ENCODE measurements around the gene WBP2. TPM values are rescaled to one million over a fixed set of nuclear protein-coding genes. Genes with fewer than 3 reads are reported as not detected.

The WBP2 gene
- polyA plus RNA-seq, 1 donor from 2014 or later: 21.7 TPM

GRCh38 chr17:75850928-75851692 lies 4.0 kb downstream of the WBP2 start:
- H3K27me3 ChIP-seq (ENCODE audit: insufficient read depth, low read depth, low read length): no peaks in the 10 kb centered on the region
- no peaks in the 10 kb centered on the region for H3K9me3 ChIP-seq (ENCODE audit: low read length)
- no peaks in the 10 kb centered on the region for H3K36me3 ChIP-seq (ENCODE audit: insufficient read depth, low read length)
- H3K9ac ChIP-seq (ENCODE audit: low read length): no peak overlapping the region
- no peak overlapping the region for H3K4me2 ChIP-seq (ENCODE audit: low read length)
- H2AFZ ChIP-seq (ENCODE audit: low read depth, low read length): no peak overlapping the region
- peaks cover 10% of the 10 kb centered on the region for H3K79me2 ChIP-seq (replicated peaks; ENCODE audit: insufficient read depth, low read length)
- TF ChIP-seq SMC3 (conservative IDR thresholded peaks at IDR 0.05; ENCODE audit: poor library complexity) (no peak), EP300 (conservative IDR thresholded peaks at IDR 0.05; ENCODE audit: poor library complexity, severe bottlenecking) (no peak), RAD21 (conservative IDR thresholded peaks at IDR 0.05) (no peak), EZH2 (IDR thresholded peaks at IDR 0.05; ENCODE audit: borderline replicate concordance, insufficient read depth, low read length, poor library complexity, severe bottlenecking) (no peak), POLR2AphosphoS5 (IDR thresholded peaks at IDR 0.05) (no peak)
- TF ChIP-seq, protein P1, sequence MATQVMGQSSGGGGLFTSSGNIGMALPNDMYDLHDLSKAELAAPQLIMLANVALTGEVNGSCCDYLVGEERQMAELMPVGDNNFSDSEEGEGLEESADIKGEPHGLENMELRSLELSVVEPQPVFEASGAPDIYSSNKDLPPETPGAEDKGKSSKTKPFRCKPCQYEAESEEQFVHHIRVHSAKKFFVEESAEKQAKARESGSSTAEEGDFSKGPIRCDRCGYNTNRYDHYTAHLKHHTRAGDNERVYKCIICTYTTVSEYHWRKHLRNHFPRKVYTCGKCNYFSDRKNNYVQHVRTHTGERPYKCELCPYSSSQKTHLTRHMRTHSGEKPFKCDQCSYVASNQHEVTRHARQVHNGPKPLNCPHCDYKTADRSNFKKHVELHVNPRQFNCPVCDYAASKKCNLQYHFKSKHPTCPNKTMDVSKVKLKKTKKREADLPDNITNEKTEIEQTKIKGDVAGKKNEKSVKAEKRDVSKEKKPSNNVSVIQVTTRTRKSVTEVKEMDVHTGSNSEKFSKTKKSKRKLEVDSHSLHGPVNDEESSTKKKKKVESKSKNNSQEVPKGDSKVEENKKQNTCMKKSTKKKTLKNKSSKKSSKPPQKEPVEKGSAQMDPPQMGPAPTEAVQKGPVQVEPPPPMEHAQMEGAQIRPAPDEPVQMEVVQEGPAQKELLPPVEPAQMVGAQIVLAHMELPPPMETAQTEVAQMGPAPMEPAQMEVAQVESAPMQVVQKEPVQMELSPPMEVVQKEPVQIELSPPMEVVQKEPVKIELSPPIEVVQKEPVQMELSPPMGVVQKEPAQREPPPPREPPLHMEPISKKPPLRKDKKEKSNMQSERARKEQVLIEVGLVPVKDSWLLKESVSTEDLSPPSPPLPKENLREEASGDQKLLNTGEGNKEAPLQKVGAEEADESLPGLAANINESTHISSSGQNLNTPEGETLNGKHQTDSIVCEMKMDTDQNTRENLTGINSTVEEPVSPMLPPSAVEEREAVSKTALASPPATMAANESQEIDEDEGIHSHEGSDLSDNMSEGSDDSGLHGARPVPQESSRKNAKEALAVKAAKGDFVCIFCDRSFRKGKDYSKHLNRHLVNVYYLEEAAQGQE (IDR thresholded peaks at IDR 0.05; ENCODE audit: borderline replicate concordance): no peak
- peaks cover 2% of the 10 kb centered on the region for H3F3A ChIP-seq (ENCODE audit: insufficient read depth, low read length, poor library complexity, severe bottlenecking)
- no peak overlapping the region for H3K27ac ChIP-seq (ENCODE audit: low read length)
- no peak overlapping the region for H3K4me3 ChIP-seq (ENCODE audit: low read length)
- H4K20me1 ChIP-seq (ENCODE audit: insufficient read depth): no peaks in the 10 kb centered on the region
- H3K9me2 ChIP-seq (ENCODE audit: insufficient read depth, low read length): no peaks in the 10 kb centered on the region

DNA sequence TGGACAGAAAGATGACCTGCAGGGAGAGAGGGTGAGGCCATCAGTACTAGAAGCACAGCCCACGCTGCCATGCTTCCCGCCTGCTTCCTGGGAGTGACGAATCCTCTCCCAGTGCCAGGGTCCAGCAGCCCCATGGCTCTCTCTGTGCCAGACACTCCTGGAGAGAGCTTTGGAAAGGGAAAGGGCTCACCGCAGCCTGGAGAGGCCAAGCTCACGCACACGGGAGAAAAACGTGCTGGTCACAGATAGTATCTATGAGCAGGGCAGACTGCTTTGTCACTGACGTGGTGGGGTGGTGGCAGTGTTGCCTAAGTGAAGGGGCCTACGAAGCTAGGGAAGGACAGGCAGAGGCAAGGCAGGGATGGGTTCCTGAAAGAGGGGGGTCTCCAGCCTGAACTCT lies 5.4 kb downstream of the WBP2 start:
- H3K9me2 ChIP-seq (ENCODE audit: insufficient read depth, low read length): no peaks in the 10 kb centered on the region
- H3K4me2 ChIP-seq (ENCODE audit: low read length): no peak overlapping the region
- no peak overlapping the region for H3K27ac ChIP-seq (ENCODE audit: low read length)
- H4K20me1 ChIP-seq (ENCODE audit: insufficient read depth): no peaks in the 10 kb centered on the region
- H3K36me3 ChIP-seq (ENCODE audit: insufficient read depth, low read length): no peaks in the 10 kb centered on the region
- TF ChIP-seq RAD21 (conservative IDR thresholded peaks at IDR 0.05) (no peak), CTCF (IDR thresholded peaks at IDR 0.05; ENCODE audit: poor library complexity, severe bottlenecking) (no peak), TAF1 (IDR thresholded peaks at IDR 0.05; ENCODE audit: low read depth) (no peak), POLR2AphosphoS5 (IDR thresholded peaks at IDR 0.05) (no peak), SMC3 (conservative IDR thresholded peaks at IDR 0.05; ENCODE audit: poor library complexity) (no peak), EZH2 (IDR thresholded peaks at IDR 0.05; ENCODE audit: borderline replicate concordance, insufficient read depth, low read length, poor library complexity, severe bottlenecking) (no peak), EP300 (conservative IDR thresholded peaks at IDR 0.05; ENCODE audit: poor library complexity, severe bottlenecking) (no peak), MXI1 (conservative IDR thresholded peaks at IDR 0.05; ENCODE audit: poor library complexity, severe bottlenecking) (no peak)
- TF ChIP-seq, protein P1 (IDR thresholded peaks at IDR 0.05; ENCODE audit: borderline replicate concordance): no peak
- H3K27me3 ChIP-seq (ENCODE audit: insufficient read depth, low read depth, low read length): no peaks in the 10 kb centered on the region
- no peak overlapping the region for H2AFZ ChIP-seq (ENCODE audit: low read depth, low read length)
- H3K9me3 ChIP-seq (ENCODE audit: low read length): no peaks in the 10 kb centered on the region
- H3K4me3 ChIP-seq (ENCODE audit: low read length): no peak overlapping the region
- no peaks in the 10 kb centered on the region for H3F3A ChIP-seq (ENCODE audit: insufficient read depth, low read length, poor library complexity, severe bottlenecking)
- peaks cover 8% of the 10 kb centered on the region for H3K79me2 ChIP-seq (replicated peaks; ENCODE audit: insufficient read depth, low read length)
- H3K9ac ChIP-seq (ENCODE audit: low read length): no peak overlapping the region
